Heart left ventricle (tissue), 13 donors: Measurements from ENCODE around the gene HYCC1.

ENCODE experiments used
- CTCF ChIP-seq, 12 donors: fragments of 200-600 bp; sonication (generic) in 4 of 12; IDR thresholded peaks; one replicate each; pipeline versions ENCODE4 v1.5.0 to v1.8.0; 2018 to 2022; ENCODE audit warnings: antibody characterized with exemption in 12 of 12, mild to moderate bottlenecking in 5 of 12
- POLR2A ChIP-seq, 2 donors: fragments of 450-650 bp; IDR thresholded peaks; one replicate each; pipeline ENCODE4 v1.6.1; 2017; ENCODE audit warnings: antibody characterized with exemption in 2 of 2, mild to moderate bottlenecking in 2 of 2, moderate library complexity in 2 of 2
- donor health status: ischemic (EF 13 %, LVEDD 7.1; RV severe dilation, severe dysfunction).
- donor health status: DM: no; HTN: yes; CAD: no.
- donor health status: DM: no; HTN: no; CAD: no.
- donor health status: ischemic (EF 25% LVEDD 6.9; RV normal size, moderate dysfunction).
- donor health status: ischemic (EF 25% LVEDD 5.7; RV mildly dilated, moderate dysfunction).
- donor health status: ischemic (EF 35%, LVEDD 5.7; RV mildly dilated, moderate dysfunction).
- donor health status: nonischemic (EF 11% LVEDD 7.7; RV severe dilation, severe dysfunction).
- donor health status: DM: yes; HTN: yes; CAD: no.
- donor health status: PGD.
- donor health status: ischemic (EF 29% LVEDD 5.4; RV normal size, mild dysfunction).
- donor health status: nonischemic (EF 23%, LVEDD 6.1; RV moderate dilation, normal function).

- TF ChIP-seq CTCF (IDR thresholded peaks at IDR 0.05) = no peak
- TF ChIP-seq POLR2A (IDR thresholded peaks at IDR 0.05) = no peak
Observed at GRCh38 chr7:23061327-23061726, 47.4 kb upstream of the HYCC1 start.
